K562 treated with DMSO at 1 percent for 24 hours (cell line): Measurements from ENCODE around the gene TPD52L1. TPM values are rescaled to one million over a fixed set of nuclear protein-coding genes. Genes with fewer than 3 reads are reported as not detected.

Experiments
- total RNA-seq: library from RNA; unstranded; fragments of 300-600 nt; gene quantifications from 2 replicates; pipeline ENCODE4 v1.2.3, GENCODE V29; 2022; ENCODE audit warnings: low read depth; ENCODE audit not compliant: insufficient read depth

TPD52L1 gene
- 102 and 127 TPM in 2 replicates for total RNA-seq

DNA sequence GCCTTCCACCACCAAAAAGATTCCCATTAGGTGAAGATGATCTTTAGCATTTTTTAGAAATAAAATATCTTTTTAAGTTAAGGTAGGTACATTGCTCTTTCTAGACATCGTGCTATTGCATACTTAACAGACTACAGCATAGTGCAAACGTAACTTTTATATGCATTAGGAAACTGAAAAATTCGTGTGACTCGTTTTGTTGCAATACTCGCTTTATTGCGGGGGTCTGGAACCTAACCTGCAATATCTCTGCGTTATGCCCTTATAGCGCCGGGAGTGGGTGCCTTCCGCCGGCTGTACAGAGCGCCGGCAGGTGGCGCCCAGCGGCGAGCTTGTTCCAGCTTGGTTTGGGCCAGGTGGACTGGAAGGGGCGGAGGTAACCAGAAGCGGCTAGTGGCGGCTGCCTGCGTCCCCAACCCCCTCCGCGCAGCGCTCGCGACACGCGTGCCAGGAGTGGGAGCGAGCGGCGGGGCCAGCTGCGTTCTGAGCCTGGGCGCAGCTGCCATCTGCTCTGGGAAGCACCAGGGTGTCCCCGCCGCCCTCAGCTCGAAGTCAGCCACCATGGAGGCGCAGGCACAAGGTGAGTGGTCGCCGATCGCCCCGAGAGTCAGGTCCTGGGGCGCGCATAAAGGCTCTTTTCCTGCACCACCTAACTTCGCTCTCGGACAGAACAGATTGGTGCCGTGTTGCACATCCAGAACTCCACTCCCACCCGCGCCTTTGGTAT is at the start of gene TPD52L1:
TPD52L1 (plus strand) TSS at position 383 of the 727 bp plus-strand sequence; CDS start at position 562, 179 bp downstream.

DNA sequence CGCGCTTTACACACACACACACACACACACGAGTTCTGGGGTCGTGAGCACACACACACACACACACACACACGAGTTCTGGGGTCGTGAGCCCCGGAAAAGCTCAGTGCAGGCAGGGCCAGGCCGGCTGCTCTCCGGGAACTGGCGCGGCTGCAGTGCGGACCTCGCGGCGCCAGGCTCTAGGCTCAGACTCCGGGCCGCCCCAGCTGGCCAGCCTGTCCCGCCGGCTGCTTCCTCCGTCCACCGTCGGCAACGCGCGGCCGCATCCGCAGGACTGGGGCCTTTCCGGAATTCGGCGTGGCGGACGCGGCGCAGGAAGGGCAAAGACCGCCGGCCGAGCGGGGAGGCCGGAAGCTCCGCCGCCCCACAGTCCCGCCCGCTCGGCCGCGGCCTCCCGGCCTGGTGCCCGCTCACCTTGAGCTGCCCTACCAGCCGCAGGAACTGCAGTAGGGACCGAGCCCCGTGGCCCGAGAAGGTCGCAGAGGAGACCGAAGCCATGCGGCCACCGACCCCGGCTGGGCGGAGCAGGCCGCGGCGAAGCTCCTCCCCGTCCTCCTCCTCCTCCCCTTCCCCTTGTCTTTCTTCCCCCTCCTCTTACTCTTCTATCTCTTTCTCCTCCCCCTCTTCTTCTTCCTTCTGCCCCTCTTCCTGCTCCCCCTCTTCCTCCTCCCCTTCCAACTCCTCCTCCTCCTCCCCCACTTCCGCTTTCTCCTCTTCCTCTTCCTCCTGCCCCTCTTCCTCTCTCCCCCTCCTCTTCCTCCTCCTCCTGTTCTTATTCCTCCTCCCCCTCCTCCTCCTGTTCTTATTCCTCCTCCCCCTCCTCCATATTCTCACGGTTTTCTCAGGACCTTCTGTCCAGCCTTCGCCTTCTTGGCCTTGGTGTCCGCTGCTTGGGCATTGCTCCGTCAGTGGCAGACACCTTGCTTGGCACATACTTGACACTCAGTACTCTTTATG is 148.1 kb downstream of the TPD52L1 start, which contains the start of gene HDDC2:
HDDC2 (minus strand) TSS at position 533 of the 957 bp plus-strand sequence; CDS start at position 498, 35 bp downstream.

Other genes with a start within 250 kb of the TPD52L1 start
- gene RNF217, start 191.3 kb upstream of the TPD52L1 start, total RNA-seq = 7.1 and 8.2 TPM in 2 replicates
- gene HDDC2, start 148.2 kb downstream of the TPD52L1 start, total RNA-seq = 103 and 106 TPM in 2 replicates